SK-N-SH (cell line): ENCODE results near the gene OSBPL6. TPM values are rescaled to one million over a fixed set of nuclear protein-coding genes. Genes with fewer than 3 reads are reported as not detected.

ENCODE experiments used
- CTCF ChIA-PET: fragments of 300-600, 350-600 bp; formaldehyde crosslinking; extraction: SDS; loops from one replicate; lab custom pipeline; 2021; lab: Yijun Ruan, JAX
- POLR2A ChIA-PET: fragments of 350-600 bp; sonication (Branson Sonifier 250); formaldehyde crosslinking; extraction: SDS; loops from one replicate; lab custom pipeline; 2020; ENCODE audit warnings: antibody characterized with exemption, inconsistent platforms; lab: Yijun Ruan, JAX
- DNase-seq: peaks from one replicate; pipeline ENCODE4 v3.0.0; 2012
- H2AFZ ChIP-seq: fragments of 200-600 bp; sonication (generic); 2 replicates; pipeline ENCODE4 v1.8.1; 2016; ENCODE audit warnings: antibody characterized with exemption, mild to moderate bottlenecking, low read depth
- H3F3A ChIP-seq: fragments of 200-600 bp; sonication (generic); replicated peaks from 2 replicates; pipeline ENCODE3; 2016; ENCODE audit warnings: antibody characterized with exemption, mild to moderate bottlenecking; ENCODE audit not compliant: insufficient read depth
- H3K27ac ChIP-seq, 2 experiments: fragments of 200-500 bp in 1 of 2; fragments of 200-600 bp in 1 of 2; sonication (Bioruptor generic) in 1 of 2; sonication (generic), shearing (Covaris generic) in 1 of 2; 2 replicates each; pipeline versions ENCODE4 v1.5.1 to v1.6.1; 2014 to 2016; ENCODE audit warnings: low read depth in 2 of 2, inconsistent platforms in 1 of 2, low read length in 1 of 2, mild to moderate bottlenecking in 1 of 2, mixed read lengths in 1 of 2
- H3K27me3 ChIP-seq: fragments of 200-600 bp; sonication (generic), shearing (Covaris generic); 2 replicates; pipeline ENCODE4 v1.6.1; 2016; ENCODE audit warnings: mixed run types; ENCODE audit not compliant: insufficient read depth
- H3K36me3 ChIP-seq, 2 experiments: fragments of 200-500 bp in 1 of 2; fragments of 200-600 bp in 1 of 2; sonication (Bioruptor generic) in 1 of 2; sonication (generic) in 1 of 2; replicated peaks in 1 of 2; 2 replicates each; pipeline versions ENCODE3 to v1.5.1; 2014 to 2016; ENCODE audit warnings: low read length in 1 of 2, mild to moderate bottlenecking in 1 of 2; ENCODE audit not compliant: insufficient read depth in 2 of 2, control insufficient read depth in 1 of 2
- H3K4me1 ChIP-seq, 2 experiments: fragments of 200-500 bp in 1 of 2; fragments of 200-600 bp in 1 of 2; sonication (Bioruptor generic) in 1 of 2; sonication (generic), shearing (Covaris generic) in 1 of 2; 2 replicates each; pipeline versions ENCODE4 v1.5.1 to v1.6.1; 2014 to 2016; ENCODE audit warnings: low read depth in 1 of 2, low read length in 1 of 2, mixed run types in 1 of 2; ENCODE audit not compliant: insufficient read depth in 2 of 2, control insufficient read depth in 1 of 2
- H3K4me2 ChIP-seq: fragments of 200-600 bp; sonication (generic), shearing (Covaris generic); 2 replicates; pipeline ENCODE4 v1.6.1; 2017; ENCODE audit warnings: mixed run types
- H3K4me3 ChIP-seq, 2 experiments: fragments of 200-500 bp in 1 of 2; fragments of 200-600 bp in 1 of 2; sonication (Bioruptor generic) in 1 of 2; sonication (generic), shearing (Covaris generic) in 1 of 2; 2 replicates each; pipeline versions ENCODE4 v1.5.1 to v1.8.1; 2014 to 2016; ENCODE audit warnings: low read depth in 2 of 2, inconsistent platforms in 1 of 2, low read length in 1 of 2, mild to moderate bottlenecking in 1 of 2, mixed read lengths in 1 of 2, moderate library complexity in 1 of 2
- H3K79me2 ChIP-seq: fragments of 200-600 bp; sonication (generic); 2 replicates; pipeline ENCODE4 v1.8.1; 2017; ENCODE audit warnings: mild to moderate bottlenecking; ENCODE audit not compliant: insufficient read depth
- H3K9ac ChIP-seq: fragments of 200-600 bp; sonication (generic); 2 replicates; pipeline ENCODE4 v1.6.1; 2017; ENCODE audit warnings: mixed run types
- H3K9me2 ChIP-seq: fragments of 200-600 bp; sonication (generic); 2 replicates; pipeline ENCODE4 v1.6.1; 2017; ENCODE audit warnings: mixed run types
- H3K9me3 ChIP-seq: fragments of 200-600 bp; sonication (generic); 2 replicates; pipeline ENCODE4 v1.6.1; 2017; ENCODE audit warnings: mixed run types, mild to moderate bottlenecking, moderate library complexity
- H4K20me1 ChIP-seq: fragments of 200-600 bp; sonication (generic); 2 replicates; pipeline ENCODE4 v1.6.1; 2017; ENCODE audit warnings: mild to moderate bottlenecking, mixed run types; ENCODE audit not compliant: insufficient read depth
- CTCF ChIP-seq: fragments of 200-600 bp; sonication (generic); IDR thresholded peaks from 2 replicates; pipeline ENCODE4 v1.6.1; 2017; ENCODE audit warnings: antibody characterized with exemption, mild to moderate bottlenecking, moderate library complexity
- FOXM1 ChIP-seq: IDR thresholded peaks from 2 replicates; pipeline ENCODE4 v1.4.0; 2012; ENCODE audit warnings: low read depth, mild to moderate bottlenecking
- MEF2A ChIP-seq: IDR thresholded peaks from 2 replicates; pipeline ENCODE4 v1.4.0; 2012; ENCODE audit warnings: low read depth, borderline replicate concordance
- MXI1 ChIP-seq: IDR thresholded peaks from 2 replicates; pipeline ENCODE4 v1.6.1; 2012; ENCODE audit warnings: mild to moderate bottlenecking, low read depth, low read length, improper control_type of control experiment
- RAD21 ChIP-seq: IDR thresholded peaks from 2 replicates; pipeline ENCODE4 v1.6.1; 2012; ENCODE audit warnings: mild to moderate bottlenecking, low read length
- REST ChIP-seq: IDR thresholded peaks from 2 replicates; pipeline ENCODE4 v1.6.1; 2012; ENCODE audit warnings: mild to moderate bottlenecking, low read depth, low read length, moderate library complexity
- RXRA ChIP-seq: IDR thresholded peaks from 2 replicates; pipeline ENCODE4 v1.4.0; 2012; ENCODE audit warnings: low read depth, mild to moderate bottlenecking, borderline replicate concordance
- SIN3A ChIP-seq: IDR thresholded peaks from 2 replicates; pipeline ENCODE4 v1.6.1; 2012; ENCODE audit warnings: low read depth, mild to moderate bottlenecking, low read length, moderate library complexity, borderline replicate concordance
- SMC3 ChIP-seq: IDR thresholded peaks from 2 replicates; pipeline ENCODE4 v1.6.1; 2012; ENCODE audit warnings: low read depth, low read length, improper control_type of control experiment
- YY1 ChIP-seq: IDR thresholded peaks from 2 replicates; pipeline ENCODE4 v1.4.0; 2012; ENCODE audit warnings: low read depth, mild to moderate bottlenecking
- WGBS: methylation state at CpG from one replicate; pipeline ENCODE4 v1.1.6; 2017; ENCODE audit warnings: low lambda C conversion rate; 5-methylcytosine and 5-hydroxymethylcytosine counted together
- polyA plus RNA-seq, 3 experiments: library from polyadenylated mRNA; depleted of rRNA; stranded (reverse); fragments of >200 nt; gene quantifications; 2 replicates each; pipeline ENCODE4 v1.2.3, GENCODE V29; 2012

Gene OSBPL6
- polyA plus RNA-seq, 1 of the 3 experiments (the other 2 are of a cell fraction), result 2.7 TPM

- WGBS, result 2% methylated on average over 10 of the region's 83 CpGs
- H3K4me3 ChIP-seq, result peak overlapping the region; percentile 88 to 90
- peaks cover 7 to 9% of the 10 kb centered on the region in 2 experiments; a peak in 3 of 4 replicates for H3K4me1 ChIP-seq
- peaks cover 29% of the 10 kb centered on the region; the same call in 1 of the 2 replicates for H3K79me2 ChIP-seq
- peak overlapping the region; percentile 78 for H3K9ac ChIP-seq
- no peaks in the 10 kb centered on the region for H3K9me2 ChIP-seq
- H3K9me3 ChIP-seq, result no peaks in the 10 kb centered on the region
- TF ChIP-seq CTCF (peak; percentile 4; the same call in 1 of the 2 replicates), MEF2A (no peak), MXI1 (peak; percentile 59; the same call in 1 of the 2 replicates), SIN3A (peak; percentile 47; the same call in 1 of the 2 replicates), RAD21 (0 out of 2 replicates have a peak, but pooled peaks have one; percentile 6), FOXM1 (0 out of 2 replicates have a peak, but pooled peaks have one; percentile 13), RXRA (no peak), YY1 (peak; percentile 12; the same call in 1 of the 2 replicates), REST (0 out of 2 replicates have a peak, but pooled peaks have one; percentile 8), SMC3 (no peak)
- H3K4me2 ChIP-seq, result peak overlapping the region; percentile 99
- no peaks in the 10 kb centered on the region for H3K36me3 ChIP-seq
- peaks cover 4% of the 10 kb centered on the region for H3F3A ChIP-seq
- ChIA-PET CTCF (interaction anchor here (0.8 to 1.5 kb wide), 7 partner anchors 10 to 130 kb away, joined by 3 to 8 read pairs (median 5); partner anchors contain the start of gene RBM45), POLR2A (interaction anchor here (1.1 to 1.5 kb wide), 2 partner anchors 83 to 219 kb away, joined by 4 to 7 read pairs; partner anchors contain the start of gene RBM45)
- peak; percentile 79 for DNase-seq
- peak overlapping the region; percentile 93 for H2AFZ ChIP-seq
- H3K27ac ChIP-seq, result peak overlapping the region; percentile 60 to 74
- no peaks in the 10 kb centered on the region for H3K27me3 ChIP-seq
- no peaks in the 10 kb centered on the region for H4K20me1 ChIP-seq
These were observed 483 bp downstream of the OSBPL6 start for GRCh38 chr2:178194600-178195389.
